Measurements from ENCODE around the gene SAPCD2.
A peak's percentile ranks its signal among the peaks of the same experiment; 100 is the strongest.

SAPCD2 gene

GRCh38 chr9:137114613-137115393 is 44.4 kb upstream of the SAPCD2 start, which contains the start of gene DPP7:
Gene DPP7, minus strand, starts transcription at chr9:137114733. Its CDS starts 20 bp downstream, at chr9:137114713.
- in situ Hi-C loops (cut with HindIII; ENCODE audit: low sequenced_read_pairs): no loop called here
- TF ChIP-seq, protein P1, sequence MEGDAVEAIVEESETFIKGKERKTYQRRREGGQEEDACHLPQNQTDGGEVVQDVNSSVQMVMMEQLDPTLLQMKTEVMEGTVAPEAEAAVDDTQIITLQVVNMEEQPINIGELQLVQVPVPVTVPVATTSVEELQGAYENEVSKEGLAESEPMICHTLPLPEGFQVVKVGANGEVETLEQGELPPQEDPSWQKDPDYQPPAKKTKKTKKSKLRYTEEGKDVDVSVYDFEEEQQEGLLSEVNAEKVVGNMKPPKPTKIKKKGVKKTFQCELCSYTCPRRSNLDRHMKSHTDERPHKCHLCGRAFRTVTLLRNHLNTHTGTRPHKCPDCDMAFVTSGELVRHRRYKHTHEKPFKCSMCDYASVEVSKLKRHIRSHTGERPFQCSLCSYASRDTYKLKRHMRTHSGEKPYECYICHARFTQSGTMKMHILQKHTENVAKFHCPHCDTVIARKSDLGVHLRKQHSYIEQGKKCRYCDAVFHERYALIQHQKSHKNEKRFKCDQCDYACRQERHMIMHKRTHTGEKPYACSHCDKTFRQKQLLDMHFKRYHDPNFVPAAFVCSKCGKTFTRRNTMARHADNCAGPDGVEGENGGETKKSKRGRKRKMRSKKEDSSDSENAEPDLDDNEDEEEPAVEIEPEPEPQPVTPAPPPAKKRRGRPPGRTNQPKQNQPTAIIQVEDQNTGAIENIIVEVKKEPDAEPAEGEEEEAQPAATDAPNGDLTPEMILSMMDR (IDR thresholded peaks at IDR 0.05; ENCODE audit: low read depth, low read length, missing control alignments): no peak
- DNase-seq (ENCODE audit: low read depth): no peak
- H3K4me3 ChIP-seq (ENCODE audit: low read depth, low read length): peak within 1 kb of the TSS; percentile 43

DNA sequence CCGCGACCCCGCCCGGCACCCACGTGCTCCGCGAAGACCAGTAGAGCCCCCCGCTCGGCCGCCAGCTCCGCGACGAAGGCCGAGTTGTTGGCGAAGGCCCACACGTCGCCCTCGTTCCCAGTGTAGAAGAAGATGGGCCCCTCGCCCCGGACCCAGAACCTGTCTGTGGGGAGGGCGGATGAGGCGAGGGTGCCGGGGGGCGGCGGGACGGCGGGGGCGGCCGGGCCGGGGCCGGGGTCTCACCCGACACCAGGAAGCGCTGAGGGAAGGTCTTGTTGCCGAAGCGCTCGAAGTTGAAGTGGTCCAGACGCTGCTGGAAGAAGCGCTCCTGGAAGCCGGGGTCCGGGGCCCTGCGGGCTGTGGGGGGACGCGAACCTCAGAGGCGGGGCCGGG is 43.9 kb upstream of the SAPCD2 start:
- TF ChIP-seq, protein P1 (IDR thresholded peaks at IDR 0.05; ENCODE audit: low read depth, low read length, missing control alignments): no peak
- in situ Hi-C loops (cut with HindIII; ENCODE audit: low sequenced_read_pairs): no loop called here

GRCh38 chr9:137113385-137114159 is 43.2 kb upstream of the SAPCD2 start:
- DNase-seq (ENCODE audit: low read depth): no peak
- no peak overlapping the region for H3K4me3 ChIP-seq (ENCODE audit: low read depth, low read length)
- TF ChIP-seq, protein P1 (IDR thresholded peaks at IDR 0.05; ENCODE audit: low read depth, low read length, missing control alignments): no peak
- in situ Hi-C loops (cut with HindIII; ENCODE audit: low sequenced_read_pairs): no loop called here

More for the DNA sequence above, 43.9 kb upstream of the SAPCD2 start:
- H3K4me3 ChIP-seq (ENCODE audit: low read depth, low read length): peak overlapping the region; percentile 43
- no peak for DNase-seq (ENCODE audit: low read depth)

- H3K4me3 ChIP-seq (ENCODE audit: low read depth, low read length): no peak overlapping the region
- TF ChIP-seq, protein P1 (IDR thresholded peaks at IDR 0.05; ENCODE audit: low read depth, low read length, missing control alignments): no peak
- in situ Hi-C loops (cut with HindIII; ENCODE audit: low sequenced_read_pairs): no loop called here
- no peak for DNase-seq (ENCODE audit: low read depth)
These were observed 42.4 kb upstream of the SAPCD2 start for GRCh38 chr9:137112564-137113384.

- no peak overlapping the region for H3K4me3 ChIP-seq (ENCODE audit: low read depth, low read length)
- in situ Hi-C loops (cut with HindIII; ENCODE audit: low sequenced_read_pairs): no loop called here
- TF ChIP-seq, protein P1 (IDR thresholded peaks at IDR 0.05; ENCODE audit: low read depth, low read length, missing control alignments): no peak
- DNase-seq (ENCODE audit: low read depth): no peak
These were observed 41.6 kb upstream of the SAPCD2 start for GRCh38 chr9:137111788-137112563.

Data from astrocyte of the cerebellum (primary cell).